Osteocyte (in vitro differentiated cells): ENCODE data around the gene RAB14. TPM values are rescaled to one million over a fixed set of nuclear protein-coding genes. Genes with fewer than 3 reads are reported as not detected.
A peak's percentile ranks its signal among the peaks of the same experiment; 100 is the strongest.

Experiments used
- DNase-seq: peaks from one replicate; pipeline ENCODE4 v3.0.0; 2021; ENCODE audit warnings: mixed read lengths; ENCODE audit not compliant: unreplicated experiment; ENCODE audit errors: extremely low spot score
- H3K27ac Mint-ChIP-seq: one replicate; pipeline ENCODE4 v1.8.0; 2021; ENCODE audit warnings: mild to moderate bottlenecking, mixed read lengths; ENCODE audit not compliant: unreplicated experiment
- H3K27me3 Mint-ChIP-seq: one replicate; pipeline ENCODE4 v1.8.0; 2021; ENCODE audit warnings: mixed read lengths; ENCODE audit not compliant: unreplicated experiment
- H3K36me3 Mint-ChIP-seq: one replicate; pipeline ENCODE4 v1.8.0; 2021; ENCODE audit warnings: mixed read lengths; ENCODE audit not compliant: unreplicated experiment
- H3K4me1 Mint-ChIP-seq: one replicate; pipeline ENCODE4 v1.8.0; 2021; ENCODE audit warnings: mixed read lengths; ENCODE audit not compliant: unreplicated experiment
- H3K4me3 Mint-ChIP-seq: one replicate; pipeline ENCODE4 v1.8.0; 2021; ENCODE audit warnings: mild to moderate bottlenecking, moderate library complexity, mixed read lengths; ENCODE audit not compliant: unreplicated experiment
- H3K9me3 Mint-ChIP-seq: one replicate; pipeline ENCODE4 v1.8.0; 2021; ENCODE audit warnings: mixed read lengths; ENCODE audit not compliant: unreplicated experiment
- total RNA-seq: library from RNA; stranded (reverse); gene quantifications from 2 replicates; pipeline ENCODE4 v1.2.1, GENCODE V29; 2021
- TF ChIP-seq, protein P1 (sequence below): fragments of 200-600 bp; sonication (generic); IDR thresholded peaks from 2 replicates; pipeline ENCODE4 v1.5.0; 2021; ENCODE audit warnings: antibody characterized with exemption, mild to moderate bottlenecking, moderate library complexity

RAB14 gene
- total RNA-seq, 1 donor from 2014 or later: 64.0 TPM

DNA sequence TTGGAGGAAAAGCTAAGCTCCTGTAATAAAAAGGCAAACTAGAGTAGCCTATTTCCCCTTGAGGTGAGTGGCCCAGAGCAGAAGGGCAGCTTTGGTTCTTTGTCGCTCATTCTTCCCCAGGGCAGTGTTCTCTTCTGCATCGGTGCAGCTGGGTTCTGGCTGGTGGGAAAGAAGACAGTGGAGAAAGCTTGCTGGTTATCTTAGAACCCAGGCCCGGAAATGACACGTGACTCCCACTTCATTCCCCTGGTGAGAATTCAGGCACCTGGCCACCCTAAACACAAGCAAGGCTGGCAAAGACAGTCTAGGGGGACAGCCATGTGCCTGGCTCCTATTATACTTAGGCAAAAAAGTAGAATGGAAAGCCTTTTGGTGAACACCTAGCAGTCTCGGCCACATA, 33.8 kb upstream of the RAB14 start:
- TF ChIP-seq, protein P1, sequence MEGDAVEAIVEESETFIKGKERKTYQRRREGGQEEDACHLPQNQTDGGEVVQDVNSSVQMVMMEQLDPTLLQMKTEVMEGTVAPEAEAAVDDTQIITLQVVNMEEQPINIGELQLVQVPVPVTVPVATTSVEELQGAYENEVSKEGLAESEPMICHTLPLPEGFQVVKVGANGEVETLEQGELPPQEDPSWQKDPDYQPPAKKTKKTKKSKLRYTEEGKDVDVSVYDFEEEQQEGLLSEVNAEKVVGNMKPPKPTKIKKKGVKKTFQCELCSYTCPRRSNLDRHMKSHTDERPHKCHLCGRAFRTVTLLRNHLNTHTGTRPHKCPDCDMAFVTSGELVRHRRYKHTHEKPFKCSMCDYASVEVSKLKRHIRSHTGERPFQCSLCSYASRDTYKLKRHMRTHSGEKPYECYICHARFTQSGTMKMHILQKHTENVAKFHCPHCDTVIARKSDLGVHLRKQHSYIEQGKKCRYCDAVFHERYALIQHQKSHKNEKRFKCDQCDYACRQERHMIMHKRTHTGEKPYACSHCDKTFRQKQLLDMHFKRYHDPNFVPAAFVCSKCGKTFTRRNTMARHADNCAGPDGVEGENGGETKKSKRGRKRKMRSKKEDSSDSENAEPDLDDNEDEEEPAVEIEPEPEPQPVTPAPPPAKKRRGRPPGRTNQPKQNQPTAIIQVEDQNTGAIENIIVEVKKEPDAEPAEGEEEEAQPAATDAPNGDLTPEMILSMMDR: no peak
- no peaks in the 10 kb centered on the region for H3K27me3 Mint-ChIP-seq
- H3K27ac Mint-ChIP-seq: no peak overlapping the region
- H3K4me1 Mint-ChIP-seq: peaks cover 11% of the 10 kb centered on the region
- no peak for DNase-seq
- H3K9me3 Mint-ChIP-seq: no peaks in the 10 kb centered on the region
- peaks cover 3% of the 10 kb centered on the region for H3K36me3 Mint-ChIP-seq
- no peak overlapping the region for H3K4me3 Mint-ChIP-seq

DNA sequence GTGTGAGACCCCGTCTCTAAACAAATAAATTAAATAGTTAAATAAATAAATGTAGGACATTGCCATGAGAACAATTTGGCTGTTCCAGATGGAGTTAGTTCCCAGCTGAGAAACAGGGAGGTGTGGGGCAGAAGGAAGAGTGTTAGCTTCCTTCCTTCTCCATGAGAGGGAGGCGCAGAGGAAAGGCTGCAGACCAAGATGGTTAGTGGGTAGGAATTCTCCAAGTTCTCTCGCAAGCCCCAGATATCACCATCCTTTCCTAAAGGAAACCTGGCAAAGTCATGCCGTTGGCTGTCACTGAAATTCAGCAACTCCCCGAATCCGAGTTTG, 33.1 kb upstream of the RAB14 start:
- no peak overlapping the region for H3K27ac Mint-ChIP-seq
- TF ChIP-seq, protein P1: no peak
- H3K4me3 Mint-ChIP-seq: no peak overlapping the region
- peaks cover 3% of the 10 kb centered on the region for H3K36me3 Mint-ChIP-seq
- H3K9me3 Mint-ChIP-seq: no peaks in the 10 kb centered on the region
- H3K27me3 Mint-ChIP-seq: no peaks in the 10 kb centered on the region
- H3K4me1 Mint-ChIP-seq: peaks cover 9% of the 10 kb centered on the region
- DNase-seq: no peak

DNA sequence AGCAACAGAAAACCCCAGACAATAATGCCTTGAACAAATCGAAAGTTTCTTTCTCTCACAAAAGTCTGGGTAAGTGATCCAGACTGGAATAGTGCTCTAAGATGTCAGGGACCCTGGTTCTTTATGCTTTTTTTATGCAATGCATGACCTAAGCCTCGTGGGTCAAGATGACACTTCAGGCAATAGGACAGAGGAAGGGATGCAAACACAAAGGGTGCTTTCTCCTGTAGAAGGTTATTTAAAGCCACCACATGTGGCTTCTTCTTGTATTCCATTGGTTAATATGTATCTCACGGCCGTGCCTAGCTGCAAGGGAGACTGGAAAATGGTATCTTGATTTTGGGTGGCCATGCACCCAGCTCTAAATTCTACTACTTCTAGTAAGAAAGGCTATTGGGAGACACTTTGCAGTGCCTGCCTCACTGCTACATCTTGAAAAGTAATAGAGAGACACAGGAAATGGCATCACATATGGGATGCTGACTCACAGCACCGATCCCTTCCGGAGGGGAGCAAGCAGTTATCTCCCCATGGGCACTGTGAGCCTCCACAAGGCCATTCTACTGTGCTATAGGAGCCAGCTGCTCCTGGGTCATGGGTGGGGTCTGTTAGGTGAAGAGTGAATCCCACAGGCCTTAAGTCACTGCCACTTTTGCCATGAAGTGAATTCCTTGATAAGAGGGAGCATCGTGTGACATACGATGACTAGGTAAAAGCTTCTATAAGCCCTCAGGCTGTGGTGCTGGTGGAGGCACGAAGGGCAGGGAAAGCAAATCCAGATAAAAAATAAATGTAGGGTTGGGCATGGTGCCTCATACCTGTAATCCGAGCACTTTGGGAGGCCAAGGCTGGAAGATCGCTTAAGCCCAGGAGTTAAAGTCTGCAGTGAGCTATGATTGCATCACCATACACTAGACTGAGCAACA, 32.5 kb upstream of the RAB14 start:
- no peaks in the 10 kb centered on the region for H3K9me3 Mint-ChIP-seq
- TF ChIP-seq, protein P1: no peak
- DNase-seq: no peak
- H3K27me3 Mint-ChIP-seq: no peaks in the 10 kb centered on the region
- peaks cover 3% of the 10 kb centered on the region for H3K36me3 Mint-ChIP-seq
- peaks cover 9% of the 10 kb centered on the region for H3K4me1 Mint-ChIP-seq
- no peak overlapping the region for H3K4me3 Mint-ChIP-seq
- peak overlapping the region; percentile 76 for H3K27ac Mint-ChIP-seq

DNA sequence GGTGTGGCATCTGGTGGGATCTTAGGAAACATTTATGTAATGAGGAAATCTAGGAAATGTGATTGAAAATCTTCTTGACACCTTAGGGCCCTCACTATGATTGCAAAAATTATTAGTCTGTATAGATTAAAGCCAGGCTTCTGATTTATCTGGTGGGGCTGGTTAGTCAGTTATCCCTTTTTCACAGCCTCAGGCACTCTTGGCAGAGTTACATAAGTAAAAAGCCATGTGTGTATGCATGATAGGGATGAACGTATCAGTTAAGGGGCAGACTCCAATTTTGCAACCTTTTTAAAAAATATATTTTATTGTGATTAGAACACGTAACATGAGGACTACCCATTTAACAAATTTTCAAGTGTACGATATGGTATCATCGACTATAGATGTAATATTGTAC, 30.6 kb upstream of the RAB14 start:
- H3K4me1 Mint-ChIP-seq: peaks cover 9% of the 10 kb centered on the region
- TF ChIP-seq, protein P1: no peak
- no peak overlapping the region for H3K27ac Mint-ChIP-seq
- no peaks in the 10 kb centered on the region for H3K9me3 Mint-ChIP-seq
- peaks cover 3% of the 10 kb centered on the region for H3K36me3 Mint-ChIP-seq
- H3K4me3 Mint-ChIP-seq: no peak overlapping the region
- DNase-seq: no peak
- H3K27me3 Mint-ChIP-seq: no peaks in the 10 kb centered on the region

DNA sequence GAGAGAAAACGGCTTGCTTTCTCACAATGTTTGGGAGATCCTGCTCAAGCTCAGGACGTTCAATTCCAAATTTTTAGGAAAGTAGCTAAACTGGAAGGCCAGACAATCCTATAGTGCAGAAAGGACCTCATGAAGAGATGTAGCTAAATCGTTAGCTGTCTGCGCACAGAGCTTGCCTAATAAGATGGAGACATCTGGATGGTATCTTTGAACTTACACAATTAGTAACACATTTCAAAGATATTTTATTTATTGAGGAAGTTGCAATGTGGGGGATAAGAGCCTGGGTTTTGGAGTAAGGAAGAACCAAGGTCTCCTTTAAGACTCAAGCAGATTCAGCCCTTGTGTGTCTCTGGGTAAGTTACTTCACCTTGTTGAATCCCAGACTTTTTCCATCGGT, 28.6 kb upstream of the RAB14 start:
- Mint-ChIP-seq H3K36me3 (peaks cover 3% of the 10 kb centered on the region), H3K27me3 (no peaks in the 10 kb centered on the region), H3K4me3 (no peak overlapping the region), H3K4me1 (peaks cover 9% of the 10 kb centered on the region), H3K9me3 (no peaks in the 10 kb centered on the region), H3K27ac (no peak overlapping the region)
- DNase-seq: no peak
- TF ChIP-seq, protein P1: no peak
